ENCODE results near the gene FAM13A.

DNA sequence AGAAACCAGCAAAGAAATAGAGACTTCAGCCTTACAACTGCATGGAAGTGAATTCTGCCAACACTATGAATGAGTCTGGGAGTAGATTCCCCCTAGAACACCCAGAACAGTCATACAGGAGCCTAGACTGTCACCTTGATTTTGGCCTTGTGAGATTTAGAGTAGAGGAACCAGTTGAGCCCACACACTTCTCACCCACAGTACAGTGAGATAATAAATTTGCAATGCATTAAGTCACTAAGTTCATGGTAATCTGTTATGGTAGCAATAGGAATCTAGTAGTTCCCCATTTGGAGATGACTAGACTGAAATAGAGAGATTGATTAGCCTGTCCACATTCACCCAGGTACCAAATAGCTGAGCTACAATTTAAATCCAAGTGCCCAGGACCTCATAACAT is 59.0 kb downstream of the FAM13A start:
- TF ChIP-seq, protein P1, sequence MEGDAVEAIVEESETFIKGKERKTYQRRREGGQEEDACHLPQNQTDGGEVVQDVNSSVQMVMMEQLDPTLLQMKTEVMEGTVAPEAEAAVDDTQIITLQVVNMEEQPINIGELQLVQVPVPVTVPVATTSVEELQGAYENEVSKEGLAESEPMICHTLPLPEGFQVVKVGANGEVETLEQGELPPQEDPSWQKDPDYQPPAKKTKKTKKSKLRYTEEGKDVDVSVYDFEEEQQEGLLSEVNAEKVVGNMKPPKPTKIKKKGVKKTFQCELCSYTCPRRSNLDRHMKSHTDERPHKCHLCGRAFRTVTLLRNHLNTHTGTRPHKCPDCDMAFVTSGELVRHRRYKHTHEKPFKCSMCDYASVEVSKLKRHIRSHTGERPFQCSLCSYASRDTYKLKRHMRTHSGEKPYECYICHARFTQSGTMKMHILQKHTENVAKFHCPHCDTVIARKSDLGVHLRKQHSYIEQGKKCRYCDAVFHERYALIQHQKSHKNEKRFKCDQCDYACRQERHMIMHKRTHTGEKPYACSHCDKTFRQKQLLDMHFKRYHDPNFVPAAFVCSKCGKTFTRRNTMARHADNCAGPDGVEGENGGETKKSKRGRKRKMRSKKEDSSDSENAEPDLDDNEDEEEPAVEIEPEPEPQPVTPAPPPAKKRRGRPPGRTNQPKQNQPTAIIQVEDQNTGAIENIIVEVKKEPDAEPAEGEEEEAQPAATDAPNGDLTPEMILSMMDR (IDR thresholded peaks at IDR 0.05), result no peak
- no peak for TF ChIP-seq POLR2A (IDR thresholded peaks at IDR 0.05)
- no peak for TF ChIP-seq POLR2AphosphoS5 (IDR thresholded peaks at IDR 0.05; ENCODE audit: insufficient read depth in 1 of 2, low read depth in 1 of 2)

All from vagina (tissue), 2 donors.